NT2/D1 (cell line): Measurements from ENCODE around the gene THNSL1.

Experiments
- SUZ12 ChIP-seq: IDR thresholded peaks from 2 replicates; pipeline ENCODE4 v1.6.1; 2011; ENCODE audit not compliant: insufficient read length, insufficient read depth; ENCODE audit errors: extremely low read depth
- YY1 ChIP-seq: IDR thresholded peaks from 2 replicates; pipeline ENCODE4 v1.6.1; 2011; ENCODE audit not compliant: insufficient read length, insufficient read depth

GRCh38 chr10:25036381-25036780, 20.0 kb downstream of the THNSL1 start:
- TF ChIP-seq YY1, result no peak
- no peak for TF ChIP-seq SUZ12
